PC-9 (cell line): ENCODE results near the gene DRGX. TPM values are rescaled to one million over a fixed set of nuclear protein-coding genes. Genes with fewer than 3 reads are reported as not detected.

ENCODE experiments used
- BruUV-seq: library from RNA; stranded (reverse); fragments of 400-500 nt; replicated peaks from 2 replicates; lab custom pipeline; 2021; lab: Mats Ljungman, UMichigan
- CTCF ChIA-PET: fragments of 300-600 bp; sonication (Branson Sonifier 250); formaldehyde crosslinking; loops from one replicate; lab custom pipeline; 2022; ENCODE audit warnings: antibody characterized with exemption; lab: Charles Lee
- POLR2A ChIA-PET: fragments of 300-600 bp; sonication (Branson Sonifier 250); formaldehyde crosslinking; loops from one replicate; lab custom pipeline; 2022; ENCODE audit warnings: antibody characterized with exemption; ENCODE audit not compliant: unreplicated experiment; lab: Charles Lee
- DNase-seq, 2 experiments: peaks; one replicate each; pipeline versions ENCODE4 v3.0.0 to v3.0.0-alpha.2; 2015 to 2022; ENCODE audit warnings: mixed read lengths in 1 of 2
- H2AFZ ChIP-seq: fragments of 200-600 bp; sonication (generic); 2 replicates; pipeline ENCODE4 v1.8.1; 2017; ENCODE audit warnings: antibody characterized with exemption
- H3F3A ChIP-seq: fragments of 200-600 bp; sonication (generic); 2 replicates; pipeline ENCODE4 v1.8.1; 2017; ENCODE audit warnings: antibody characterized with exemption, mild to moderate bottlenecking, low read depth; ENCODE audit not compliant: insufficient read depth
- H3K27ac ChIP-seq: fragments of 200-600 bp; sonication (generic); 2 replicates; pipeline ENCODE4 v1.6.1; 2016; ENCODE audit warnings: mixed run types
- H3K27me3 ChIP-seq: fragments of 200-600 bp; sonication (generic); 2 replicates; pipeline ENCODE4 v1.6.1; 2016; ENCODE audit warnings: low read depth, mixed run types; ENCODE audit not compliant: insufficient read depth
- H3K36me3 ChIP-seq: fragments of 200-600 bp; sonication (generic); 2 replicates; pipeline ENCODE4 v1.6.1; 2016; ENCODE audit warnings: low read depth, mixed run types
- H3K4me1 ChIP-seq: fragments of 200-600 bp; sonication (generic); replicated peaks from 2 replicates; pipeline ENCODE4 v1.6.1; 2016; ENCODE audit warnings: mixed run types; ENCODE audit not compliant: insufficient read depth
- H3K4me2 ChIP-seq: fragments of 200-600 bp; sonication (generic); 2 replicates; pipeline ENCODE4 v1.6.1; 2017; ENCODE audit warnings: mixed run types
- H3K4me3 ChIP-seq: fragments of 200-600 bp; sonication (generic); 2 replicates; pipeline ENCODE4 v1.6.1; 2016; ENCODE audit warnings: mixed run types
- H3K79me2 ChIP-seq: fragments of 200-600 bp; sonication (generic); 2 replicates; pipeline ENCODE4 v1.6.1; 2017; ENCODE audit warnings: low read depth, mixed run types
- H3K9me2 ChIP-seq: fragments of 200-600 bp; sonication (generic); 2 replicates; pipeline ENCODE4 v1.8.1; 2017; ENCODE audit warnings: mild to moderate bottlenecking; ENCODE audit not compliant: insufficient read depth
- H3K9me3 ChIP-seq: fragments of 200-600 bp; sonication (generic); 2 replicates; pipeline ENCODE4 v1.8.1; 2016; ENCODE audit warnings: low read depth; ENCODE audit not compliant: insufficient read depth
- H4K20me1 ChIP-seq: fragments of 200-600 bp; sonication (generic); 2 replicates; pipeline ENCODE4 v1.8.1; 2017; ENCODE audit not compliant: insufficient read depth
- EZH2 ChIP-seq: fragments of 200-600 bp; sonication (generic); IDR thresholded peaks from 2 replicates; pipeline ENCODE4 v1.8.0; 2017; ENCODE audit warnings: antibody characterized with exemption, low read depth
- intact Hi-C: fragments of 100-400 bp; cut with micrococcal nuclease; formaldehyde crosslinking; loops from one replicate; pipeline ENCODE4 v1.10.0; 2022; ENCODE audit not compliant: unreplicated experiment
- total RNA-seq: library from RNA; stranded (reverse); gene quantifications from 2 replicates; pipeline ENCODE4 v1.2.3, GENCODE V29; 2021
- TF ChIP-seq, protein P1 (sequence below): fragments of 200-600 bp; sonication (generic); conservative IDR thresholded peaks from 2 replicates; pipeline ENCODE4 v1.6.1; 2017; ENCODE audit warnings: mixed run types, antibody characterized with exemption, mild to moderate bottlenecking, moderate library complexity

The DRGX gene
- total RNA-seq, 1 experiment from 2014 or later, result not detected

DNA sequence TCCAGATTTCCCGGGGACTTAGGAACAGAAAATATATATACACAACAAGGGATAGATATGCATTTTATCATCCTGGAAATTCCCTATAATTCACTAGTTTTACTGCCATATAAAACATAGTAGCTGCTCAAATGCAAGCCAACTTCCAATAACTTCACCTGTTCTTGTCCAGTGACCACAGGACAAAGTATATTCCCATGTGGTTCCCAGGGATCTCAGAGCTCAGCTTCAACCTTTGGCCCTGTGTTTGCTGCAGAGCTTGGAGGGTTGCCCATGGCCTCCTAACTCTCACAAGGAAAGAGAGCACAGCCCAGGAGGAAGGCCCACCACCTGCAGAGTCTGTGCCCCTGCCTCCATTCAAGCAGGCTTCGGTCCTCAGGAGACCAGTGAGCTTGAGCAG lies 4.5 kb upstream of the DRGX start:
- no peaks in the 10 kb centered on the region for H4K20me1 ChIP-seq
- no peak for DNase-seq
- no peaks in the 10 kb centered on the region for H3K36me3 ChIP-seq
- no peaks in the 10 kb centered on the region for H3K79me2 ChIP-seq
- no peak overlapping the region for H3K4me2 ChIP-seq
- H3K27ac ChIP-seq, result no peak overlapping the region
- H3K9me2 ChIP-seq, result no peaks in the 10 kb centered on the region
- BruUV-seq, result no TSS peak
- no peak overlapping the region for H2AFZ ChIP-seq
- H3F3A ChIP-seq, result no peaks in the 10 kb centered on the region
- H3K4me1 ChIP-seq, result no peaks in the 10 kb centered on the region
- CTCF ChIA-PET, result no interaction called here
- intact Hi-C loops, result loop anchor here (10.0 kb wide), 1 partner anchor 416 kb away; no protein-coding TSS in a partner anchor
- TF ChIP-seq EZH2, result no peak
- TF ChIP-seq, protein P1, sequence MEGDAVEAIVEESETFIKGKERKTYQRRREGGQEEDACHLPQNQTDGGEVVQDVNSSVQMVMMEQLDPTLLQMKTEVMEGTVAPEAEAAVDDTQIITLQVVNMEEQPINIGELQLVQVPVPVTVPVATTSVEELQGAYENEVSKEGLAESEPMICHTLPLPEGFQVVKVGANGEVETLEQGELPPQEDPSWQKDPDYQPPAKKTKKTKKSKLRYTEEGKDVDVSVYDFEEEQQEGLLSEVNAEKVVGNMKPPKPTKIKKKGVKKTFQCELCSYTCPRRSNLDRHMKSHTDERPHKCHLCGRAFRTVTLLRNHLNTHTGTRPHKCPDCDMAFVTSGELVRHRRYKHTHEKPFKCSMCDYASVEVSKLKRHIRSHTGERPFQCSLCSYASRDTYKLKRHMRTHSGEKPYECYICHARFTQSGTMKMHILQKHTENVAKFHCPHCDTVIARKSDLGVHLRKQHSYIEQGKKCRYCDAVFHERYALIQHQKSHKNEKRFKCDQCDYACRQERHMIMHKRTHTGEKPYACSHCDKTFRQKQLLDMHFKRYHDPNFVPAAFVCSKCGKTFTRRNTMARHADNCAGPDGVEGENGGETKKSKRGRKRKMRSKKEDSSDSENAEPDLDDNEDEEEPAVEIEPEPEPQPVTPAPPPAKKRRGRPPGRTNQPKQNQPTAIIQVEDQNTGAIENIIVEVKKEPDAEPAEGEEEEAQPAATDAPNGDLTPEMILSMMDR, result no peak
- POLR2A ChIA-PET, result interaction anchor here (0.6 kb wide), 1 partner anchor 742 kb away, joined by 5 read pairs; no protein-coding TSS in a partner anchor
- H3K27me3 ChIP-seq, result peaks cover 20% of the 10 kb centered on the region
- no peaks in the 10 kb centered on the region for H3K9me3 ChIP-seq
- no peak overlapping the region for H3K4me3 ChIP-seq

DNA sequence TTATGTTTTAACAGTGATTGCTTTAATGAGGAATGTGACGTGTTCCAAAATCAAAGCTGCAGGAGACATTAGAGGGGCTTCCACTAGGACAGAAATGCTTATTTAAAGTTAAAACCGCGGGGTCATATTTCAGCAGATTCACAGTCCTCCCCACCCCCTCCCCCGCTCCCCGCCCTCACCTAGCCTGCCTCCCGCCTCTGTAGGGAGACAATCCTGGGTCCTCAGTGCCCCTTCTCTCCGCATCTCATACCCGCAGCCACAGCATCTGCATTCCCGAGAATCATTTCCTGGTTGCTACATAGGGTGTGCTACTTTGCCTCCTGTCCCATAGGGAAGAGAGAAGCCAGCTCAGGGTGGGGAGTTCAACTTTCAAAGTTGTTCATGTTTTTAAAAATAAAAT lies 3.1 kb upstream of the DRGX start:
- no peaks in the 10 kb centered on the region for H3K4me1 ChIP-seq
- no peaks in the 10 kb centered on the region for H3F3A ChIP-seq
- H3K27ac ChIP-seq, result no peak overlapping the region
- no peak for DNase-seq
- no peak for TF ChIP-seq EZH2
- TF ChIP-seq, protein P1, result no peak
- no peaks in the 10 kb centered on the region for H4K20me1 ChIP-seq
- H3K36me3 ChIP-seq, result no peaks in the 10 kb centered on the region
- no peaks in the 10 kb centered on the region for H3K9me2 ChIP-seq
- H3K79me2 ChIP-seq, result no peaks in the 10 kb centered on the region
- H3K4me3 ChIP-seq, result no peak overlapping the region
- H3K9me3 ChIP-seq, result no peaks in the 10 kb centered on the region
- H3K27me3 ChIP-seq, result peaks cover 28% of the 10 kb centered on the region
- no peak overlapping the region for H2AFZ ChIP-seq
- no TSS peak for BruUV-seq
- intact Hi-C loops, result no loop called here
- ChIA-PET CTCF (no interaction called here), POLR2A (no interaction called here)
- H3K4me2 ChIP-seq, result no peak overlapping the region

DNA sequence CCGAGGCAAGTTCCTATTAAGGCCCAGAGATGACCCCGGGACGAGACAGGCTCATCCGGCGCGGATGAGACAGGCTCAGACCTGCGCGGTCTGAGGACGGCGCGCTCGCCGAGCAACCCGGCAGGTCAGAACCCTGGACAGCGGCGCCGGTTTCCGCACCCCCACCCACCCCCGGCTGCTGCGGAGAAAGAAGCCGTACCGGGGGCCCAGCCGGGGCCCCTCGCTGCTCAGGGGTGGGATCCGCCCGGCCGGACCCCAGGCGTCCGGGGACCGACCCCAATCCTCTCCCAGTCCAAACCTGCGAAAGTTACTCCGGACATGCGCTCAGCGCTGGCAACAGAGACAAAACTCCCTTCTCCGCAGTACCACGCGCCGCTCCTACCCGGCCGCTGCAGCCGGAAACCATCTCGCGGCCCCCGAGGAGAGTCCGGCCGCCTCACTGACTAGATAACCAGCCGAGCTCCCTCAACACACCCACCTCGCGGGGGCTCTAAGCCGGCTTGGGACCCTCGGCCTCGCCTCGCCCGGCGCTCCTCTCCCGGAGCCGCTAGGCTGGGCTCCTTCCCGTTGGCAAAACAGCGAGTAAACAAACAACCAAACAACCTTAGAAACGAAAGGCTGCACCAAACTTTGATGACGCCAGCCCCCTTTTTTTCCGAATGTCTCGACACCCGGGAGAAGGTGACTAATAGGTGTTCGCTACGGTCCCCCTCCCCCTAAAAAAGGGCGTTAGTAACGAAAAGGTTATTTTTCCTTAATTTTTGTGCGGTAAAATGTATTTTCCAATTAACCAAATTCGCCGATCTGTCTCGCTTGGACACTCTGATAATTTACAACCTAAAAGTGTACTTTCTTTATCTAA lies 2.3 kb upstream of the DRGX start:
- H3K4me3 ChIP-seq, result no peak overlapping the region
- H3K4me1 ChIP-seq, result no peaks in the 10 kb centered on the region
- H3K27me3 ChIP-seq, result peaks cover 29% of the 10 kb centered on the region
- H2AFZ ChIP-seq, result no peak overlapping the region
- intact Hi-C loops, result no loop called here
- H3F3A ChIP-seq, result no peaks in the 10 kb centered on the region
- no peaks in the 10 kb centered on the region for H3K9me3 ChIP-seq
- no peak overlapping the region for H3K27ac ChIP-seq
- TF ChIP-seq, protein P1, result no peak
- no peak for TF ChIP-seq EZH2
- CTCF ChIA-PET, result interaction anchor here (0.7 kb wide), 1 partner anchor 27 kb away, joined by 3 read pairs; no protein-coding TSS in a partner anchor
- no peaks in the 10 kb centered on the region for H4K20me1 ChIP-seq
- BruUV-seq, result no TSS peak
- POLR2A ChIA-PET, result no interaction called here
- no peaks in the 10 kb centered on the region for H3K36me3 ChIP-seq
- no peak overlapping the region for H3K4me2 ChIP-seq
- no peaks in the 10 kb centered on the region for H3K79me2 ChIP-seq
- no peaks in the 10 kb centered on the region for H3K9me2 ChIP-seq
- DNase-seq, result no peak
